ENCODE measurements around the gene TTI1. TPM values are rescaled to one million over a fixed set of nuclear protein-coding genes. Genes with fewer than 3 reads are reported as not detected.
"Not testable (repeated sequence)": the region's sequence is repeated elsewhere in the genome, so short reads cannot be mapped to it uniquely, and the experiment has no call there.

The TTI1 gene
- total RNA-seq, 1 donor from 2014 or later: 52.1 TPM

DNA sequence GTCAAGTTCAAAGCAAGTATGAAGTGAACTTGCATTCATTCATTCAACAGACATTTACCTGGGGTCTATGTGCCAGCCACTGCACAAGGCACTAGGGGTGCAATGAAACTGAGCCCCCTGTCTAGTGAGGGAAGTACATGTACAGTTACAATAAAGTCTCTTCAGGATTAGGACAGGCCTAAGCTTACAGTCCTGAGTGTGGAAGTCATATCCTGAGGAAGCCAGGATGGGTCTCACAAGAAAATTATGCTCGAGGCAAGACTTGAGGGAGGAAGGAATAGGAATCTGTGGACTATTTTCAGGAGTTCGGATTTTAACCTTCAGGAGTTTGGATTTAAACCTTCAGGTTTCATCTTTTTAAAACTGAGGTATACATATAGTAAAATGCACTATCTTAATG is 19.4 kb downstream of the TTI1 start:
- H3K27ac Mint-ChIP-seq: no peak overlapping the region

GRCh38 chr20:38012332-38012731 is 20.9 kb downstream of the TTI1 start:
- Histone ChIP-seq H3F3A (ENCODE audit: low read depth) (no peaks in the 10 kb centered on the region), H2AFZ (replicated peaks) (no peak overlapping the region), H3K9me3 (ENCODE audit: low read depth) (peaks cover under 1% of the 10 kb centered on the region), H3K9ac (no peak overlapping the region), H3K36me3 (peaks cover 4% of the 10 kb centered on the region), H3K4me3 (no peak overlapping the region), H3K27ac (no peak overlapping the region), H3K4me1 (no peaks in the 10 kb centered on the region), H4K20me1 (ENCODE audit: low read depth) (peaks cover 43% of the 10 kb centered on the region), H3K27me3 (no peaks in the 10 kb centered on the region), H3K79me2 (ENCODE audit: low read depth) (peaks cover 73% of the 10 kb centered on the region), H3K4me2 (no peak overlapping the region)
- H3K36me3 Mint-ChIP-seq: peaks cover 62% of the 10 kb centered on the region
- no peaks in the 10 kb centered on the region for H3K4me1 Mint-ChIP-seq
- DNase-seq (ENCODE audit: low spot score): no peak
- TF ChIP-seq, protein P1, sequence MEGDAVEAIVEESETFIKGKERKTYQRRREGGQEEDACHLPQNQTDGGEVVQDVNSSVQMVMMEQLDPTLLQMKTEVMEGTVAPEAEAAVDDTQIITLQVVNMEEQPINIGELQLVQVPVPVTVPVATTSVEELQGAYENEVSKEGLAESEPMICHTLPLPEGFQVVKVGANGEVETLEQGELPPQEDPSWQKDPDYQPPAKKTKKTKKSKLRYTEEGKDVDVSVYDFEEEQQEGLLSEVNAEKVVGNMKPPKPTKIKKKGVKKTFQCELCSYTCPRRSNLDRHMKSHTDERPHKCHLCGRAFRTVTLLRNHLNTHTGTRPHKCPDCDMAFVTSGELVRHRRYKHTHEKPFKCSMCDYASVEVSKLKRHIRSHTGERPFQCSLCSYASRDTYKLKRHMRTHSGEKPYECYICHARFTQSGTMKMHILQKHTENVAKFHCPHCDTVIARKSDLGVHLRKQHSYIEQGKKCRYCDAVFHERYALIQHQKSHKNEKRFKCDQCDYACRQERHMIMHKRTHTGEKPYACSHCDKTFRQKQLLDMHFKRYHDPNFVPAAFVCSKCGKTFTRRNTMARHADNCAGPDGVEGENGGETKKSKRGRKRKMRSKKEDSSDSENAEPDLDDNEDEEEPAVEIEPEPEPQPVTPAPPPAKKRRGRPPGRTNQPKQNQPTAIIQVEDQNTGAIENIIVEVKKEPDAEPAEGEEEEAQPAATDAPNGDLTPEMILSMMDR (IDR thresholded peaks at IDR 0.05): no peak
- TF ChIP-seq EZH2 (IDR thresholded peaks at IDR 0.05): no peak
- TF ChIP-seq EZH2phosphoT487 (IDR thresholded peaks at IDR 0.05): no peak
- H3K4me3 Mint-ChIP-seq: no peak overlapping the region
- peaks cover 5% of the 10 kb centered on the region for H3K9me3 Mint-ChIP-seq
- no peak overlapping the region for H3K27ac Mint-ChIP-seq
- H3K27me3 Mint-ChIP-seq (ENCODE audit: insufficient read depth, low read depth): no peaks in the 10 kb centered on the region

More for the DNA sequence above, 19.4 kb downstream of the TTI1 start:
- no peak for DNase-seq (ENCODE audit: low spot score)
- Histone ChIP-seq H3K4me1 (no peaks in the 10 kb centered on the region), H3K9me3 (ENCODE audit: low read depth) (peaks cover 14% of the 10 kb centered on the region), H3K27ac (no peak overlapping the region), H4K20me1 (ENCODE audit: low read depth) (peaks cover 36% of the 10 kb centered on the region), H2AFZ (replicated peaks) (no peak overlapping the region), H3K9ac (no peak overlapping the region), H3K4me2 (no peak overlapping the region), H3F3A (ENCODE audit: low read depth) (no peaks in the 10 kb centered on the region), H3K4me3 (no peak overlapping the region), H3K79me2 (ENCODE audit: low read depth) (peaks cover 75% of the 10 kb centered on the region), H3K36me3 (peaks cover 20% of the 10 kb centered on the region), H3K27me3 (no peaks in the 10 kb centered on the region)
- H3K9me3 Mint-ChIP-seq: peaks cover 12% of the 10 kb centered on the region
- no peaks in the 10 kb centered on the region for H3K27me3 Mint-ChIP-seq (ENCODE audit: insufficient read depth, low read depth)
- TF ChIP-seq EZH2phosphoT487 (IDR thresholded peaks at IDR 0.05): no peak
- TF ChIP-seq, protein P1 (IDR thresholded peaks at IDR 0.05): no peak
- TF ChIP-seq EZH2 (IDR thresholded peaks at IDR 0.05): no peak
- no peak overlapping the region for H3K4me3 Mint-ChIP-seq
- H3K4me1 Mint-ChIP-seq: no peaks in the 10 kb centered on the region
- peaks cover 71% of the 10 kb centered on the region for H3K36me3 Mint-ChIP-seq

GRCh38 chr20:38011696-38012095 is 21.6 kb downstream of the TTI1 start:
- Mint-ChIP-seq H3K4me3 (no peak overlapping the region), H3K9me3 (no peaks in the 10 kb centered on the region), H3K27ac (no peak overlapping the region), H3K36me3 (peaks cover 56% of the 10 kb centered on the region), H3K27me3 (ENCODE audit: insufficient read depth, low read depth) (no peaks in the 10 kb centered on the region), H3K4me1 (no peaks in the 10 kb centered on the region)
- H3K4me1 ChIP-seq: no peaks in the 10 kb centered on the region
- H4K20me1 ChIP-seq (ENCODE audit: low read depth): peaks cover 49% of the 10 kb centered on the region
- no peak overlapping the region for H3K9ac ChIP-seq
- no peak overlapping the region for H3K4me3 ChIP-seq
- peaks cover 73% of the 10 kb centered on the region for H3K79me2 ChIP-seq (ENCODE audit: low read depth)
- no peak overlapping the region for H2AFZ ChIP-seq (replicated peaks)
- TF ChIP-seq, protein P1 (IDR thresholded peaks at IDR 0.05): no peak
- TF ChIP-seq EZH2phosphoT487 (IDR thresholded peaks at IDR 0.05): no peak
- TF ChIP-seq EZH2 (IDR thresholded peaks at IDR 0.05): no peak
- no peak overlapping the region for H3K27ac ChIP-seq
- H3K27me3 ChIP-seq: no peaks in the 10 kb centered on the region
- H3K9me3 ChIP-seq (ENCODE audit: low read depth): no peaks in the 10 kb centered on the region
- no peak for DNase-seq (ENCODE audit: low spot score)
- H3F3A ChIP-seq (ENCODE audit: low read depth): no peaks in the 10 kb centered on the region
- H3K4me2 ChIP-seq: no peak overlapping the region
- no peaks in the 10 kb centered on the region for H3K36me3 ChIP-seq

DNA sequence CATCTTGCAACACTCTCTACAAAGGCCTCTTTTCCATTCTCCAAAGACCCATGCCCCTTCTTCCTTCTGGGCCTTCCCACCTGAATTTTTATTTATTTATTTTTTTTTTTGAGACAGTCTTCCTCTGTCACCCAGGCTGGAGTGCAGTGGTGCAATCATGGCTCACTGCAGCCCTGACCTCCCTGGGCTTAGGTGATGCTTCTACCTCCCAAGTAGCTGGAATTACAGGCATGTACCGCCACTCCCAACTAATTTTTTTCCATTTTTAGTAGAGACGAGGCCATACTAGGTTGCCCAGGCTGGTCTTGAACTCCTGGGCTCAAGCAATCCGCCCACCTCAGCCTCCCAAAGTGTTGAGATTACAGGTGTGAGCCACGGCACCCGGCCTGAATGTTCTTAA is 23.8 kb downstream of the TTI1 start:
- not testable (repeated sequence) for H3K36me3 ChIP-seq; H3K4me1 Mint-ChIP-seq; H3K4me3 Mint-ChIP-seq; H3K27me3 Mint-ChIP-seq (ENCODE audit: insufficient read depth, low read depth); H3K27ac ChIP-seq; H2AFZ ChIP-seq (replicated peaks); H3K4me2 ChIP-seq; H3K9ac ChIP-seq; H3K4me3 ChIP-seq; H3K27me3 ChIP-seq; H3K9me3 Mint-ChIP-seq; DNase-seq (ENCODE audit: low spot score); H3K27ac Mint-ChIP-seq; H3K4me1 ChIP-seq; H3K9me3 ChIP-seq (ENCODE audit: low read depth); H3F3A ChIP-seq (ENCODE audit: low read depth)
- peaks cover 36% of the 10 kb centered on the region for H3K36me3 Mint-ChIP-seq
- Histone ChIP-seq H3K79me2 (ENCODE audit: low read depth) (peaks cover 57% of the 10 kb centered on the region), H4K20me1 (ENCODE audit: low read depth) (peaks cover 49% of the 10 kb centered on the region)

All from neural progenitor cell (in vitro differentiated cells).